ENCODE results near the gene PER3. TPM values are rescaled to one million over a fixed set of nuclear protein-coding genes. Genes with fewer than 3 reads are reported as not detected.

Gene PER3
- total and polyA plus RNA-seq, 4 donors, result 3.4 to 21.1 (median 11.5) TPM

- H3K9ac ChIP-seq (ENCODE audit: insufficient read depth in 1 of 2, low read length in 2 of 2), result no peak overlapping the region
- 92% methylated on average over 12 to 16 of the region's 16 CpGs for WGBS, 2 donors
- H3K9me3 ChIP-seq (ENCODE audit: control insufficient read depth in 4 of 4, insufficient read depth in 3 of 4, low read length in 3 of 4), result peaks cover 0 to 1% (median 0%) of the 10 kb centered on the region in 4 donors
- no peaks in the 10 kb centered on the region for H3K27me3 ChIP-seq (ENCODE audit: control insufficient read depth in 3 of 3, insufficient read depth in 3 of 3, low read length in 2 of 3)
- no peak overlapping the region for H3K4me3 ChIP-seq
- no peak for ATAC-seq (ENCODE audit: insufficient read depth, low FRiP score)
- TF ChIP-seq CTCF (IDR thresholded peaks at IDR 0.05; ENCODE audit: control extremely low read depth, extremely low read depth), result no peak
- no peaks in the 10 kb centered on the region for H3K36me3 ChIP-seq (ENCODE audit: control insufficient read depth in 4 of 4, insufficient read depth in 4 of 4, low read length in 4 of 4)
- DNase-seq, result no peak
- H3K27ac ChIP-seq (ENCODE audit: low read depth in 1 of 2, low read length in 1 of 2), result no peak overlapping the region
- H3K4me1 ChIP-seq (ENCODE audit: control insufficient read depth in 5 of 5, insufficient read depth in 5 of 5, low read length in 5 of 5), result no peaks in the 10 kb centered on the region
Observed at GRCh38 chr1:7865978-7866377, 81.9 kb downstream of the PER3 start.

DNA sequence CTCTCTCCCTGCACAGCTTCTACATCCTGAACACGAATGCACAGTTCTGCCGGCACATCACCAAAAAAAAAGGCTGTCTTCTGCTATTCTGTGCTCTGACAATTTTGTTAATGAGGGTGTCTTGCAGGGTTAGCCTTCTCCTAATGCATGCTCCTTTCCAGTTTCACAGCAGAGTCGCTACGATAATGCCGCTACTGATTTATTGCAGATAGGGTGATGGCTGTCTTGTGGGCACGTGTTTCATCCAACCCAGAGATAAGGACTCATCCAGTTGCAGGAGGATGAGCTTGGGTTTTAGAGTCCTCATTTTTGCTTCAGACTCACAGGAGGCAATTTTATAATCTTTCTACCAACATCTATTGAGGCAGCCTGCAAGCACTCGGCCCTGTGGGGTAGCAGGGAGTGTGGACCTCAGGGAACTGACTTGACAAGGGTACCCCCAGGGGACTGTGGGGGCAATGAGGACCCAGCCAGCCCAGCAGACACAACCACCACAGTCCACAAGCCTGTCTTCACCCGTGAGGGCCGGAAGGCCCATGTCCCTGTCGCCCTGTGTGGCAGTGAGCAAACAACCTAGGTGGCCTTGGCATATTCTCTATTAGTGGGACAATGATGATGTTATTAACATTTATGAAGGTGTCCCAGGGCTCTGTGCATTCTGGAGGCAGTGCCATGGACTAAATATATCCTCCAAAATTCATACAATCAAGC is 84.1 kb downstream of the PER3 start:
- no peaks in the 10 kb centered on the region for H3K27me3 ChIP-seq (ENCODE audit: control insufficient read depth in 3 of 3, insufficient read depth in 3 of 3, low read length in 2 of 3)
- H3K36me3 ChIP-seq (ENCODE audit: control insufficient read depth in 4 of 4, insufficient read depth in 4 of 4, low read length in 4 of 4), result no peaks in the 10 kb centered on the region
- H3K9me3 ChIP-seq (ENCODE audit: control insufficient read depth in 4 of 4, insufficient read depth in 3 of 4, low read length in 3 of 4), result peaks cover 0 to 1% (median 0%) of the 10 kb centered on the region in 4 donors
- H3K4me3 ChIP-seq, result no peak overlapping the region
- ATAC-seq (ENCODE audit: insufficient read depth, low FRiP score), result no peak
- H3K9ac ChIP-seq (ENCODE audit: insufficient read depth in 1 of 2, low read length in 2 of 2), result no peak overlapping the region
- no peaks in the 10 kb centered on the region for H3K4me1 ChIP-seq (ENCODE audit: control insufficient read depth in 5 of 5, insufficient read depth in 5 of 5, low read length in 5 of 5)
- H3K27ac ChIP-seq (ENCODE audit: low read depth in 1 of 2, low read length in 1 of 2), result no peak overlapping the region
- TF ChIP-seq CTCF (IDR thresholded peaks at IDR 0.05; ENCODE audit: control extremely low read depth, extremely low read depth), result no peak
- no peak for DNase-seq
- 81 to 83% methylated on average over 10 of the region's 10 CpGs for WGBS, 2 donors

- Histone ChIP-seq H3K36me3 (ENCODE audit: control insufficient read depth in 4 of 4, insufficient read depth in 4 of 4, low read length in 4 of 4) (no peaks in the 10 kb centered on the region), H3K9ac (ENCODE audit: insufficient read depth in 1 of 2, low read length in 2 of 2) (no peak overlapping the region), H3K27me3 (ENCODE audit: control insufficient read depth in 3 of 3, insufficient read depth in 3 of 3, low read length in 2 of 3) (no peaks in the 10 kb centered on the region), H3K27ac (ENCODE audit: low read depth in 1 of 2, low read length in 1 of 2) (no peak overlapping the region), H3K4me3 (no peak overlapping the region), H3K9me3 (ENCODE audit: control insufficient read depth in 4 of 4, insufficient read depth in 3 of 4, low read length in 3 of 4) (peaks cover 0 to 1% (median 0%) of the 10 kb centered on the region in 4 donors), H3K4me1 (ENCODE audit: control insufficient read depth in 5 of 5, insufficient read depth in 5 of 5, low read length in 5 of 5) (no peaks in the 10 kb centered on the region)
- DNase-seq (no peak), ATAC-seq (ENCODE audit: insufficient read depth, low FRiP score) (no peak)
- no peak for TF ChIP-seq CTCF (IDR thresholded peaks at IDR 0.05; ENCODE audit: control extremely low read depth, extremely low read depth)
- 85 to 91% methylated on average over 16 of the region's 16 CpGs for WGBS, 2 donors
Observed at GRCh38 chr1:7869136-7869920, 85.2 kb downstream of the PER3 start.
